H9 (cell line): Measurements from ENCODE around the gene PTPN23. TPM values are rescaled to one million over a fixed set of nuclear protein-coding genes. Genes with fewer than 3 reads are reported as not detected.

Experiments used
- DNase-seq: peaks from one replicate; pipeline ENCODE4 v3.0.0-alpha.2; 2017
- H2AFZ ChIP-seq: one replicate; pipeline ENCODE4 v1.6.1; 2013; ENCODE audit warnings: mild to moderate bottlenecking, low read length, control low read depth, moderate library complexity
- H2AK5ac ChIP-seq: 2 replicates; pipeline ENCODE4 v1.6.1; 2013; ENCODE audit warnings: low read length, control low read depth, mixed read lengths; ENCODE audit not compliant: insufficient read length
- H2BK120ac ChIP-seq: one replicate; pipeline ENCODE4 v1.6.1; 2013; ENCODE audit warnings: low read depth, mild to moderate bottlenecking, low read length, control low read depth, inconsistent platforms; ENCODE audit not compliant: poor library complexity, severe bottlenecking
- H2BK12ac ChIP-seq: 2 replicates; pipeline ENCODE4 v1.6.1; 2013; ENCODE audit warnings: low read length, control low read depth, mixed read lengths, low read depth; ENCODE audit not compliant: insufficient read length
- H2BK15ac ChIP-seq: 2 replicates; pipeline ENCODE4 v1.6.1; 2013; ENCODE audit warnings: low read depth, low read length, control low read depth
- H2BK20ac ChIP-seq: one replicate; pipeline ENCODE4 v1.6.1; 2013; ENCODE audit warnings: low read depth, mild to moderate bottlenecking, low read length, control low read depth, inconsistent platforms; ENCODE audit not compliant: poor library complexity, severe bottlenecking
- H2BK5ac ChIP-seq: 2 replicates; pipeline ENCODE4 v1.6.1; 2013; ENCODE audit warnings: low read length, control low read depth, mixed read lengths; ENCODE audit not compliant: insufficient read length
- H3K14ac ChIP-seq: 2 replicates; pipeline ENCODE4 v1.6.1; 2013; ENCODE audit warnings: low read length, control low read depth; ENCODE audit not compliant: insufficient read depth
- H3K18ac ChIP-seq: 2 replicates; pipeline ENCODE4 v1.6.1; 2013; ENCODE audit warnings: low read depth, mild to moderate bottlenecking, mixed read lengths, low read length, control low read depth; ENCODE audit not compliant: insufficient read length
- H3K23ac ChIP-seq: 2 replicates; pipeline ENCODE4 v1.6.1; 2013; ENCODE audit warnings: low read length, control low read depth, mixed read lengths, low read depth; ENCODE audit not compliant: insufficient read length
- H3K23me2 ChIP-seq: 2 replicates; pipeline ENCODE4 v1.6.1; 2013; ENCODE audit warnings: low read depth, mild to moderate bottlenecking, mixed read lengths, low read length, control low read depth; ENCODE audit not compliant: insufficient read length, poor library complexity, severe bottlenecking
- H3K27ac ChIP-seq: 2 replicates; pipeline ENCODE4 v1.5.1; 2013; ENCODE audit warnings: low read length, control low read depth, mixed read lengths, low read depth; ENCODE audit not compliant: insufficient read length
- H3K27me3 ChIP-seq: 2 replicates; pipeline ENCODE4 v1.6.1; 2013; ENCODE audit warnings: low read length, control low read depth, inconsistent platforms; ENCODE audit not compliant: insufficient read depth
- H3K4ac ChIP-seq: 2 replicates; pipeline ENCODE4 v1.6.1; 2013; ENCODE audit warnings: low read depth, mild to moderate bottlenecking, control low read depth, inconsistent platforms, low read length, moderate library complexity
- H3K4me1 ChIP-seq: 2 replicates; pipeline ENCODE4 v1.6.1; 2013; ENCODE audit warnings: low read length, control low read depth, inconsistent platforms; ENCODE audit not compliant: insufficient read depth
- H3K4me2 ChIP-seq: 2 replicates; pipeline ENCODE4 v1.6.1; 2013; ENCODE audit warnings: low read length, control low read depth, mixed read lengths; ENCODE audit not compliant: insufficient read length, insufficient read depth
- H3K56ac ChIP-seq: 2 replicates; pipeline ENCODE4 v1.6.1; 2013; ENCODE audit warnings: low read depth, mild to moderate bottlenecking, mixed read lengths, low read length, control low read depth; ENCODE audit not compliant: insufficient read length
- H3K79me1 ChIP-seq: 2 replicates; pipeline ENCODE4 v1.6.1; 2013; ENCODE audit warnings: low read depth, mild to moderate bottlenecking, moderate library complexity, low read length, control low read depth, inconsistent platforms; ENCODE audit not compliant: insufficient read depth, poor library complexity, severe bottlenecking
- H3K79me2 ChIP-seq: 2 replicates; pipeline ENCODE4 v1.6.1; 2013; ENCODE audit warnings: low read length, control low read depth, inconsistent platforms; ENCODE audit not compliant: insufficient read depth
- H3K9ac ChIP-seq: 2 replicates; pipeline ENCODE4 v1.6.1; 2013; ENCODE audit warnings: low read length, control low read depth, mixed read lengths; ENCODE audit not compliant: insufficient read length; ENCODE audit errors: extremely low read depth
- H3K9me3 ChIP-seq: one replicate; pipeline ENCODE4 v1.6.1; 2013; ENCODE audit warnings: low read depth, low read length, inconsistent platforms; ENCODE audit not compliant: control insufficient read depth
- H3T11ph ChIP-seq: one replicate; pipeline ENCODE4 v1.6.1; 2013; ENCODE audit warnings: mild to moderate bottlenecking, low read length, control low read depth, inconsistent platforms
- H4K20me1 ChIP-seq: one replicate; pipeline ENCODE4 v1.6.1; 2013; ENCODE audit not compliant: control insufficient read depth, insufficient read length, insufficient read depth
- H4K5ac ChIP-seq: 2 replicates; pipeline ENCODE4 v1.6.1; 2013; ENCODE audit warnings: low read depth, mild to moderate bottlenecking, mixed read lengths, low read length, control low read depth; ENCODE audit not compliant: insufficient read length
- H4K8ac ChIP-seq: replicated peaks from 2 replicates; pipeline ENCODE4 v1.6.1; 2013; ENCODE audit warnings: low read length, control low read depth, mixed read lengths, low read depth; ENCODE audit not compliant: insufficient read length
- H4K91ac ChIP-seq: 2 replicates; pipeline ENCODE4 v1.6.1; 2013; ENCODE audit warnings: low read depth, mild to moderate bottlenecking, moderate library complexity, mixed read lengths, low read length, control low read depth; ENCODE audit not compliant: insufficient read length
- H3K27ac Mint-ChIP-seq, 3 experiments: 2 replicates in 2 of 3; 3 replicates in 1 of 3; pipeline ENCODE4 v1.8.0; 2020 to 2021; ENCODE audit warnings: mixed read lengths in 3 of 3, mild to moderate bottlenecking in 1 of 3, moderate library complexity in 1 of 3
- H3K27me3 Mint-ChIP-seq: 2 replicates; pipeline ENCODE4 v1.8.0; 2021; ENCODE audit warnings: low read depth, mild to moderate bottlenecking, moderate library complexity, mixed read lengths
- H3K36me3 Mint-ChIP-seq, 3 experiments: 2 replicates in 2 of 3; 3 replicates in 1 of 3; pipeline ENCODE4 v1.8.0; 2020 to 2021; ENCODE audit warnings: low read depth in 3 of 3, mixed read lengths in 3 of 3; ENCODE audit not compliant: insufficient read depth in 1 of 3
- H3K4me1 Mint-ChIP-seq, 2 experiments: 2 replicates each; pipeline ENCODE4 v1.8.0; 2020; ENCODE audit warnings: mixed read lengths in 2 of 2
- H3K4me3 Mint-ChIP-seq, 2 experiments: 2 replicates in 1 of 2; 3 replicates in 1 of 2; pipeline ENCODE4 v1.8.0; 2020 to 2021; ENCODE audit warnings: mild to moderate bottlenecking in 2 of 2, mixed read lengths in 2 of 2, moderate library complexity in 1 of 2
- H3K9me3 Mint-ChIP-seq, 2 experiments: 2 replicates in 1 of 2; 3 replicates in 1 of 2; pipeline ENCODE4 v1.8.0; 2020; ENCODE audit warnings: mild to moderate bottlenecking in 2 of 2, mixed read lengths in 2 of 2, moderate library complexity in 1 of 2
- WGBS: extraction: QIAGEN DNeasy Blood & Tissue Kit; methylation state at CpG from one replicate; pipeline ENCODE4 v1.1.7; 2013; ENCODE audit warnings: missing lambda C conversion rate, low lambda C conversion rate, mixed read lengths; ENCODE audit not compliant: insufficient read length; ENCODE audit errors: extremely low coverage; 5-methylcytosine and 5-hydroxymethylcytosine counted together
- total RNA-seq: library from RNA; stranded (reverse); gene quantifications from 2 replicates; pipeline ENCODE4 v1.2.1, GENCODE V29; 2021
- TF ChIP-seq, protein P1 (sequence below): fragments of 200-600 bp; sonication (generic); conservative IDR thresholded peaks from 3 replicates; pipeline ENCODE4 v1.8.0; 2021; ENCODE audit warnings: antibody characterized with exemption, mild to moderate bottlenecking

PTPN23 gene
- total RNA-seq, 1 experiment from 2014 or later: 42.2 TPM

- Histone ChIP-seq H4K91ac (no peak overlapping the region), H2BK15ac (no peak overlapping the region), H3K27me3 (no peaks in the 10 kb centered on the region), H3K79me1 (peaks cover 3% of the 10 kb centered on the region), H3K56ac (no peak overlapping the region), H3K4ac (no peak overlapping the region), H3K23me2 (no peaks in the 10 kb centered on the region), H3K14ac (no peak overlapping the region), H2AK5ac (no peak overlapping the region), H3K4me1 (peaks cover 3% of the 10 kb centered on the region; the same call in 1 of the 2 replicates), H2AFZ (no peak overlapping the region), H3K27ac (no peak overlapping the region), H3K9ac (no peak overlapping the region), H4K8ac (no peak overlapping the region), H3K23ac (no peak overlapping the region), H2BK5ac (no peak overlapping the region), H4K20me1 (no peaks in the 10 kb centered on the region), H3K4me2 (no peak overlapping the region), H2BK20ac (no peak overlapping the region), H3K18ac (no peak overlapping the region), H4K5ac (no peak overlapping the region), H3K79me2 (no peaks in the 10 kb centered on the region; the same call in 1 of the 2 replicates), H3K9me3 (no peaks in the 10 kb centered on the region), H2BK12ac (no peak overlapping the region), H2BK120ac (no peak overlapping the region), H3T11ph (no peak overlapping the region)
- Mint-ChIP-seq H3K4me3 (no peak overlapping the region), H3K9me3 (no peaks in the 10 kb centered on the region), H3K4me1 (peaks cover 5 to 7% of the 10 kb centered on the region in 2 experiments), H3K36me3 (peaks cover 2 to 20% (median 12%) of the 10 kb centered on the region in 3 experiments; a peak in 6 of 7 replicates), H3K27ac (peak overlapping the region in 2 of 3 experiments; percentile 5 to 59; a peak in 2 of 7 replicates), H3K27me3 (no peaks in the 10 kb centered on the region)
- no CpG with 5 or more reads among the region's 8 CpGs for WGBS
- no peak for DNase-seq
- TF ChIP-seq, protein P1, sequence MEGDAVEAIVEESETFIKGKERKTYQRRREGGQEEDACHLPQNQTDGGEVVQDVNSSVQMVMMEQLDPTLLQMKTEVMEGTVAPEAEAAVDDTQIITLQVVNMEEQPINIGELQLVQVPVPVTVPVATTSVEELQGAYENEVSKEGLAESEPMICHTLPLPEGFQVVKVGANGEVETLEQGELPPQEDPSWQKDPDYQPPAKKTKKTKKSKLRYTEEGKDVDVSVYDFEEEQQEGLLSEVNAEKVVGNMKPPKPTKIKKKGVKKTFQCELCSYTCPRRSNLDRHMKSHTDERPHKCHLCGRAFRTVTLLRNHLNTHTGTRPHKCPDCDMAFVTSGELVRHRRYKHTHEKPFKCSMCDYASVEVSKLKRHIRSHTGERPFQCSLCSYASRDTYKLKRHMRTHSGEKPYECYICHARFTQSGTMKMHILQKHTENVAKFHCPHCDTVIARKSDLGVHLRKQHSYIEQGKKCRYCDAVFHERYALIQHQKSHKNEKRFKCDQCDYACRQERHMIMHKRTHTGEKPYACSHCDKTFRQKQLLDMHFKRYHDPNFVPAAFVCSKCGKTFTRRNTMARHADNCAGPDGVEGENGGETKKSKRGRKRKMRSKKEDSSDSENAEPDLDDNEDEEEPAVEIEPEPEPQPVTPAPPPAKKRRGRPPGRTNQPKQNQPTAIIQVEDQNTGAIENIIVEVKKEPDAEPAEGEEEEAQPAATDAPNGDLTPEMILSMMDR: no peak
These were observed 13.5 kb downstream of the PTPN23 start for GRCh38 chr3:47394140-47394870.
